ENCODE measurements around the gene SPATA31E1.
"Not testable (repeated sequence)": the region's sequence is repeated elsewhere in the genome, so short reads cannot be mapped to it uniquely, and the experiment has no call there.

DNA sequence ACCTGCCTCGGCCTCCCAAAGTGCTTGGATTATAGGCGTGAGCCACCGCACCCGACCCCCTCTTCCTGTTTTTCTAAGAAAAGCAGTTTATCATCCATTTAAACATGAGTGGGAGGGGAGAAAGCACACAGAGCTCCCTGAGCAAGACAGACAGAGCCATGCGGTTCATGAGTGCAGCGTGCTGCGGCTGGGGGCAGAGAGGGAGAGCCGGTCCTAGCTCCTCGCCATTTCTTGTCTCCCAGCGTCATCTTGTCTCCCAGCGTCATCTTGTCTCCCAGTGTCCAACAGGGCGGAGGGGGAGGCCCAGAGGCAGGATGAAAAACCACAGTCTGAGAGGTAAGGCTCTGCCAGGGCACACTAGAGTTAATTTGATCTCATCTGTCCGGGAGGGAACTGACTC, 36.3 kb downstream of the SPATA31E1 start:
- TF ChIP-seq EZH2 (IDR thresholded peaks at IDR 0.05; ENCODE audit: low read length, missing control alignments): not testable (repeated sequence)
- TF ChIP-seq, protein P1, sequence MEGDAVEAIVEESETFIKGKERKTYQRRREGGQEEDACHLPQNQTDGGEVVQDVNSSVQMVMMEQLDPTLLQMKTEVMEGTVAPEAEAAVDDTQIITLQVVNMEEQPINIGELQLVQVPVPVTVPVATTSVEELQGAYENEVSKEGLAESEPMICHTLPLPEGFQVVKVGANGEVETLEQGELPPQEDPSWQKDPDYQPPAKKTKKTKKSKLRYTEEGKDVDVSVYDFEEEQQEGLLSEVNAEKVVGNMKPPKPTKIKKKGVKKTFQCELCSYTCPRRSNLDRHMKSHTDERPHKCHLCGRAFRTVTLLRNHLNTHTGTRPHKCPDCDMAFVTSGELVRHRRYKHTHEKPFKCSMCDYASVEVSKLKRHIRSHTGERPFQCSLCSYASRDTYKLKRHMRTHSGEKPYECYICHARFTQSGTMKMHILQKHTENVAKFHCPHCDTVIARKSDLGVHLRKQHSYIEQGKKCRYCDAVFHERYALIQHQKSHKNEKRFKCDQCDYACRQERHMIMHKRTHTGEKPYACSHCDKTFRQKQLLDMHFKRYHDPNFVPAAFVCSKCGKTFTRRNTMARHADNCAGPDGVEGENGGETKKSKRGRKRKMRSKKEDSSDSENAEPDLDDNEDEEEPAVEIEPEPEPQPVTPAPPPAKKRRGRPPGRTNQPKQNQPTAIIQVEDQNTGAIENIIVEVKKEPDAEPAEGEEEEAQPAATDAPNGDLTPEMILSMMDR (conservative IDR thresholded peaks at IDR 0.05 in 1 of 2, IDR thresholded peaks at IDR 0.05 in 1 of 2; ENCODE audit: low read depth in 1 of 2, low read length in 2 of 2): not testable (repeated sequence)

All from fibroblast of lung (primary cell).